Measurements from ENCODE around the gene TNFRSF8.
"Not testable (repeated sequence)": the region's sequence is repeated elsewhere in the genome, so short reads cannot be mapped to it uniquely, and the experiment has no call there.

Gene TNFRSF8

DNA sequence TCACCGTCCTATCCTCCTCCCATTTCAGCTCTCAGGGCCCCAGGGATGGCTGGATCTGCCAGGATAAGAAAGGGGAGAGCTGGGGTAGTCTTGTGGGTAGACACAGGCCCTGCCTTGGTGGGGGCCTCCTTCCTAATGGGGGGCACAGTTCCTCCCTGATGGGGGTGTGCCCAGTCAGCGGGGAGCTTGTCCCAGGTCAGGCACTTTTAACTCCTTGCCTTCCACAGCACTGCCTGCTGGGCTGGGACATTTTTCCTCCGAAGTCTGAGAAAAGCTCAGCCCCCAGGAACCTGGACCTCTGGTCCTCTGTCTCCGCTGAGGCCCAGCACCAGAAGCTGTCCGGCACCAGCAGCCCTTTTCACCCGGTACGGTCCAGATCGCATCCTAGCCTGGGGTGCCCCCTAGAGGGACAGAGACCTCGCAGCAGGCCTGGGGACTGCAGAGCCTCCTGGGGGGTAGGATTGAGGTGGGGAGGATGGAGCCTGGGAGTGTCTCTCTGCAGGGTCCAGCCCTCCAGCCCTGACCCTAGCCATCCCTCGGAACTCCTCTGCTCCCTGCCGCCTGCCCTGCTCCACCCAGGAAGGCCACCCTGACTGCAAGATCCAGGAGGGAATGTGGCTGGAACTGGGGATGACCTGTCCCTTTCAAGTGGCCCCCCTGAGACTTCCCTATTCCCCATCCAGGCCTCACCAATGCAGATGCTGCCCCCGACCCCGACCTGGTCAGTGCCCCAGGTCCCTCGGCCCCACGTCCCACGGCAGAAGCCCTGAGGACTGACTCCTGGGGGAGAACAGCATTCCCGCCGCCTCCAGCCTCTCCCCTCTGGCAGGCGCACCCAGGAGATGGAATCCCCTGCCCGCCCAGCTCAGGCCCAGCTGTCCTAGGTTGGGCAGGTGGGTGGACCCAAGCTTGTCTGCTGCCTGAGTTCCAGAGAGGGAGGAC, 31.8 kb upstream of the TNFRSF8 start:
- TF ChIP-seq GATA1 (IDR thresholded peaks at IDR 0.05; ENCODE audit: low read depth, low read length) (no peak), POLR2A (IDR thresholded peaks at IDR 0.05; ENCODE audit: low read length) (no peak)
- peak; percentile 60 to 80 for DNase-seq

DNA sequence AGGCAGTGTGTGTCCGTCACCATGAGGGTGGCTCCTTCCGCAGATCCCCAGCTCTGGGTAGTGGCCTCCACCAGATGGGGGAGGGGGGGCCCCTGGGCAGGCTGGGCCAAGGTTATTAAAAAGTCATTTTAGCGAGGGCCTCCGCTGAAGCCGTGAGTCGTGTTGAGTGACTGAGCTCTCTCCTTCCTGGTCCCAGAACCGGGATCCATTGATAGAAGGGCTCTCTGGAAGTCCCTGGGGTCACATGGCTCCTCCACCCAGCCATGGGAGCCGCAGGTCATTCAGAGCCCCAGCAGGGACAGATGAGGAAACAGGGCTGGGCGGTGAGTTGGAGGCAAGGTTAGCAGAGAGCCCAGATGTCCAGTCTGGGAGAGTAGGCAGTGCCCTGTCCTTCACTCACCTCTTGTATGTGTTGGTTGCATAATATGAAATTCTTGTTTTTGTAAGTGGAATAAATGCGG, 30.9 kb upstream of the TNFRSF8 start:
- no peak for DNase-seq
- TF ChIP-seq POLR2A (IDR thresholded peaks at IDR 0.05; ENCODE audit: low read length) (no peak), GATA1 (IDR thresholded peaks at IDR 0.05; ENCODE audit: low read depth, low read length) (no peak)

DNA sequence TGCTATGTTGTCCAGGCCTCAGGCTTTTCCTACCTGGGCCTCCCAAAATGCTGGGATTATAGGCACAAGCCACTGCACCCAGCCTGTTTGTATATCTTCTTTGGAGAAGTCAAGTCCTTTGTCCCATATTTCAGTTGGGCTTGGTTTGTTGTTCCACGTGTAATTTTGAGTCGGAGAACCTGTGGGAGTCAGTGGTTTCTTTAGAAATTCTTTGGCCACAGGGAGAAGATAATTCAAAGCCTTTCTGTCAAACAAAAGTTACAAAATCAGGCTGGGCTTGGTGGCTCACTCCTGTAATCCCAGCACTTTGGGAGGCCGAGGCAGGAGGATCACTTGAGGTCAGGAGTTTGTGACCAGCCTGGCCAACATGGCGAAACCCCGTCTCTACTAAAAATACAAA, 29.7 kb upstream of the TNFRSF8 start:
- DNase-seq: not testable (repeated sequence)

DNA sequence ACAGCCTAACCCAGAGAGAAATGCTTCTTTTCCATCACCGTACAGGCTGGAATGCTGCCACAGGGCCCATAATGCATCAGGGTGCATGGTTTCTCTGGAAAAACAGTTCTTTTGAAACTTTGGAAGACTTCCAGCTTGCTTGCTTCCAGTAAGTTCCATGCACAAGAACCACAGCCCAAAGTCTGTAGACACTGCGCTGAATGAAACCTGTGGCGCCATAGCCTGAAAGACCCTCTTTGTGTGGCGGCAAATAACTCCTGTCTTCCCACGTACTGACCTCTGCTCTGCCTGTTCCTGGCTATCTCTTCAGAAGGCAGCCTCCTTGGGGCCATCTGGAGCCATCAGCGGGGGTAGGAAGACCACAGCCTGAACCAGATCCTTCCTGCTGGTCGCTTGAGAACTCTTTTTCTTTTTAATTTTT, 28.7 kb upstream of the TNFRSF8 start:
- DNase-seq: no peak
- TF ChIP-seq GATA1 (IDR thresholded peaks at IDR 0.05; ENCODE audit: low read depth, low read length): no peak
- TF ChIP-seq POLR2A (IDR thresholded peaks at IDR 0.05; ENCODE audit: low read length): no peak

DNA sequence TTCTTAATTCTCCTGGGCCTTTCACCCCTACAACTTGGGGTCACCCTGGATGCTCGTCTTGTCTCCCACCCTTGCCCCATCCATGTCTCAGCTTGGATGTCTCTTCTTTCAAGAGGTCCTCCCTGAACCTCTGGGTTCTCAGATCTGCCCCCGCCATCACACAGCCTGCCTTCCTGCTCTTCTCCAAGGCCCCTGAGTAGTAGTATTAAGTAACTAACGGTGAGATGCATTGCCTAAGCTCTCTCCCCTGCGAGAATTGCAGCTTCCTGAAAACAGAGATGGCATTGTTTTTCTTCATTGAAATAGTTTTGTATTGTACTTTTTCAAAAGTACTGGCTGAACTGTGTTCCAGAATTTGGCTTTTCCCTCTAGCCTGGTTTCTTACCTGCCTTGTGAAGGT, 27.8 kb upstream of the TNFRSF8 start:
- TF ChIP-seq POLR2A (IDR thresholded peaks at IDR 0.05; ENCODE audit: low read length) (no peak), GATA1 (IDR thresholded peaks at IDR 0.05; ENCODE audit: low read depth, low read length) (no peak)
- no peak for DNase-seq

DNA sequence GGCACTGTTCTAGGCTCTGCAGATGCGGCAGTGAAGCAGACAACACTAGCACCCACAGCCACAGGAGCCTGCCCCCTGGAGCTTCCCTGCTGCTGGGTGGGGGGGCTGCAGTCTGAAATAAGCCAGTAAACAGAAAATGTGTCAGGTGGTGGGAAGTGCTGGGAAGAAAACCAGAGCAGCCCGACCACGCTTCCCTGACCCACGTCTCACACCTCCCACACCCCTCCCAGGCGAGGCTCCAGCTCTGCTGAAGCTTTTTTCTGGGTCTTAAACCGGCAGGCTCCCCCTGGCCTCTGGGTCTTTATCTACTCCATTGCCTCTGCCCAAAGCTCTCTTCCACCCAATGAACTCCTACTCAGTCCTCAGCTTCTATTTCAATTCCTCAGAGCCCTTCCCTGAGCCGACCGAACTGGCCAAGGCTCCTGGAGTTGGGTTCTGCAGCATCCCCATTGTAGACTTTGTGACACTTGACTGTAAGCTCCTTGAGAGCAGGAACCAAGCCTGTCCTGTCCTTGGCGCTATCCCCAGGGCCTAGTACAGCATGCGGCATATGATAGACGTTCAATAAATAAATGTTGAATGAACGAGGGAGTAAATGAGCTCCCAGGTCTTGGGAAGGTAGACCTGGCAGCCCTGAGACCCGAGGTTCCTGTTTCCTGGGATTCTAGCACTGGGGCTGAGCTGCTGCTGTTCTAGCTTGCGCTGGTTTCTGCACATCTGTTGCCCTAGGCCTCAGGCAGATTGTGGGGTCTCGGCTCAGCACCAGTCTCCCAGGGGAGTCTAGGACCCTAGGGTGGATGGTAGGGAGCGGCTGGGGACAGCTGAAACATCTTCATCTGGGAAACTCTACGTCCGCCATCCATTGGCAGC, 25.4 kb upstream of the TNFRSF8 start:
- TF ChIP-seq GATA1 (IDR thresholded peaks at IDR 0.05; ENCODE audit: low read depth, low read length): no peak
- TF ChIP-seq POLR2A (IDR thresholded peaks at IDR 0.05; ENCODE audit: low read length): no peak
- no peak for DNase-seq

DNA sequence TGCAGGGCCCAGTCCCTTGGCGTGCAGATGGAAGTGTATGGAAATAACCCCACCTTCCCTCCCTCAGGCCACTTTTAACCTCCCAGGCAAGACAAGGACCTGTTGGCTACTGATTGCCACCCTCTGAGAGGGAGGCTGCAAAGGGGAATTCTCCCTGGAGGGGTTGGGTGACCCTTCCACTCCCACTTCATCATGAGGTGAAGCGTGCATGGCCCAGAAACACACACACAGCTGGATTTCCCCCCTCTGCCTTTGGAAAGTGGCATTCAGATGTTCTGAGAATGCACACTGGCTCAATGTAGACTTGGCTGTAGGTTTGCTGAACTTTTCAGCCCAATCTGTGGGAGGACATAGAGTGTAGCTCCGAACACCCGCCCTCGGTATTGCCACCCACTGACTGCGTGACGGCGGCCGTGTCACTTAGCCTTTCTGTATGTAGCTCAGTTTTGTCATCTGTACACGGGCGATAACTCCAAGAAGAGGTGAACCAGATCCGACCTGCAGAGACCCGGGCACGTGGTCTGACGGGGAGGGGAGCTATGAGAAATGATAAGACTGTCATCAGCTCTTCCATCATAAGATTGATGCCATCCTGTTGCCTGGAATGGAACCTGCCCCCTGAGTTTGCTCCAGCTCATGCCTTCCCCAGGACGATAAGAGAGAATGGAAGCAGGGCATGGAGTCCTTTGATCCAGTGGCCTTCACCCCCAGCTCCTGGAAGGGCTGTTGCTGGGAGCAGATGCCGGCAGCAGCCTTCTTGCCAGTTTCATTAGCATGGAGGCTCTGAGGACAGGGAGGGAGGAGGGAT, 24.5 kb upstream of the TNFRSF8 start:
- no peak for TF ChIP-seq GATA1 (IDR thresholded peaks at IDR 0.05; ENCODE audit: low read depth, low read length)
- no peak for TF ChIP-seq POLR2A (IDR thresholded peaks at IDR 0.05; ENCODE audit: low read length)
- DNase-seq: no peak

DNA sequence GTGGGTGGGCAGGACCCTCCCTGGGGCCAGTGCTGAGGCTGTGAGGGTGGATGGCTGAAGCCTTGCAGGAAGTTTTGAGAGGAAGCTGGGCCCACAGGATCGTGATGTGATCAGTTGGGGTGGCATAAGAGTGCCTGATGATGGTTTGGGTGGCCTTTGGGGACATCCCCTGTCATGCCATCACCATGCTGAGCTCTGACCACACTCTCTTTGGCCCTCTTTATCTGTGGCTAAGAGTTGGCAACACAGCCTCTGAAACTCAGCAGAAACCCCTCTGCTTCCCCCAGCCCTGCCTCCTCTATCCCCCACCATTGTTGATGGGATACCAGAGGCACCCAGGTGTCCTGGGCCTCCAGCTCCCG, 24.0 kb upstream of the TNFRSF8 start:
- no peak for TF ChIP-seq POLR2A (IDR thresholded peaks at IDR 0.05; ENCODE audit: low read length)
- TF ChIP-seq GATA1 (IDR thresholded peaks at IDR 0.05; ENCODE audit: low read depth, low read length): no peak
- no peak for DNase-seq

DNA sequence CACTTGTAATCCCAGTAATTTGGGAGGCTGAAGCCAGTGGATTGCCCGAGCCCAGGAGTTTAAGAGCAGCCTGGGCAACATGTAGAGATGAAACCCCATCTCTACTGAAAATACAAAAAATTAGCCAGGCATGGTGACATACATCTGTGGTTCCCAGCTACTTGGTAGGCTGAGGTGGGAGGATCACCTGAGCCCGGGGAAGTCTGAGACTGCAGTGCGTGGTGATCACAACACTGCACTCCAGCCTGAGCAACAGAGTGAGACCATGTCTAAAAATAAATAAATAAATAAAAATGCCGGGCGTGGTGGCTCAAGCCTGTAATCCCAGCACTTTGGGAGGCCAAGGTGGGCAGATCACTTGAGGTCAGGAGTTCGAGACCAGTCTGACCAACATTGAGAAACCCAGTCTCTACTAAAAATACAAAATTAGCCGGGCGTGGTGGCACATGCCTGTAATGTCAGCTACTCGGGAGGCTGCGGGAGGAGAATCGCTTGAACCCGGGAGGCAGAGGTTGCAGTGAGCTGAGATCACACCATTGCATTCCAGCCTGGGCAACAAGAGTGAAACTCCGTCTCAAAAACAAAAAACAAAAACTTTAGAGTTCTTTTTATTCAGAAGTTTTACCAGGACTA, 23.2 kb upstream of the TNFRSF8 start:
- DNase-seq: not testable (repeated sequence)

DNA sequence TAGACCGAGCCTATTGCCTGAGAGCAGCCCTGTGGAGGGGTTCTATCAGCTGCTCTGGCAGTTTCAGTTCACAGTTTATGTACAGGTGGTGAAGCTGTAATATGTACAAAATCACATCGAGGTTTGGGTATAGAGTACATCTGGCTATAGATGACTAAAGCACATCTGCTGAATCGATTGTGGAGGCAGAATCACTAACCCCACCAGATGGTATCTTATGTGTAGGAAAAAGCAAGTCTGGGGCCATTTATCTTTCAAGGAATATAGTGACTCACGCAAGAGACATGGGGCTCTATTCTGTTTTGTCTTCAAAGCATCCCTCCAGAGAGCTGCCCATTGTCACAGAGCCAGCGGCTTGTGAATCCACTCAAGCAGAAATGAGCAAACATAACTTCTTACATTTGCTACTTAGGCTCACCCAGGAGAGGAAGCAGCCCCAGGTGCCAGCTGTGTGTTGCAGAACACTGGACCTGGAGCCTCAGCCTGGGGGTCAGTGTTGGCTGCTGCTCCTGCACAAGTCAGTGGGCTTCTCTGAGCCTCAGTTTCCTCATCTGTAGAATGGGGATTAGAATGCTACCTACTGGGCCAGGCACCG, 22.5 kb upstream of the TNFRSF8 start:
- no peak for DNase-seq
- TF ChIP-seq POLR2A (IDR thresholded peaks at IDR 0.05; ENCODE audit: low read length) (no peak), GATA1 (IDR thresholded peaks at IDR 0.05; ENCODE audit: low read depth, low read length) (no peak)

DNA sequence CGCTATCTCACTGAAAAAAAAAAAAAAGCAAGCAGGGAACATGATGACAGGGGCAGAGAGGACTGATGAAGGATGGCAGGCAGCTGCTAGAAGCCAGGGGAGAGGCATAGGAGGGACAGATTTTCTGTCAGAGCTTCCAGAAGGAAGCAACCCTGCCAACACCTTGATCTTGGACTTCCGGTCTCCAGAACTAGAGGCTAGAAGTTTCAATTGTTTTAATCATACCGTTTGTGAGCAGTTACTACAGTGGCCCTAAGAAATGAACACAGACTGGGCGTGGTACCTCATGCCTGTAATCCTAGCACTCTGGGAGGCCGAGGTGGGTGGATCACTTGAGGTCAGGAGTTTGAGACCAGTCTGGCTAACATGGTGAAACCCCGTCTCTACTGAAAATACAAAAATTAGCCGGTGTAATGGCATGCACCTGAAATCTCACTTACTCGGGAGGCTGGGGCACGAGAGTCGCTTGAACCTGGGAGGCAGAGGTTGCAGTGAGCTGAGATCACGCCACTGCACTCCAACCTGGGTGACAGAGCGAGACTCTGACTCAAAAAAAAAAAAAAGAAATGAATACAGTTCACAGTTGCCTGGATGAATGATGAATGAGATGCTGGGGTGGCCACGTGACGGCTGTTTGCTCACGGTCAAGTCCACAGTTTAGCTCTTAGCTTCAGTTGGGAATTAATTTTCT, 18.8 kb upstream of the TNFRSF8 start:
- not testable (repeated sequence) for DNase-seq

DNA sequence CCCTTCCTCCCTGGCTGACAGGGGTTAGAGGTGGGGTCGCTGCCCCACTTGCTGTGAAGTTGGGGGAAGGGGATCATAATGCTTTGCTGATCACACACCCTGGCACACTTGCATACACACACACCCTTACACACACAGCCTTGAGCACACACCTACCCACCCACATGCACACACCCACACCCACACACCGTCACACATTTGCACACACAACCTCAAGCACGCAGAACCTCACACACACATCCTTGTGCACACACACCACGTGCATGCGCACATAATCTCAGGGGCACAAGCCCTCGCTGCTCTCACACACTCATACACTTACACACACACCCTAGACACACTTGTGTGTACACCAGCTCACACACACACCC, 16.4 kb upstream of the TNFRSF8 start:
- no peak for TF ChIP-seq POLR2A (IDR thresholded peaks at IDR 0.05; ENCODE audit: low read length)
- DNase-seq: no peak

Measured in erythroblast (primary cell).